Right lobe of liver (tissue), 6 donors: Measurements from ENCODE around the gene MRC2. TPM values are rescaled to one million over a fixed set of nuclear protein-coding genes. Genes with fewer than 3 reads are reported as not detected.

ENCODE experiments used
- ATAC-seq, 4 donors: fragments of 200-7000 bp; cut with Tn5 transposase; one replicate each; pipeline ENCODE4 v1.9.1; 2020; ENCODE audit warnings: mild to moderate bottlenecking in 4 of 4, moderate library complexity in 4 of 4
- DNase-seq, 3 donors: peaks; one replicate each; pipeline ENCODE4 v3.0.0-alpha.2; 2020
- H3K27ac ChIP-seq, 3 donors: fragments of 200-600 bp; one replicate each; pipeline ENCODE4 v1.8.0; 2022
- H3K27me3 ChIP-seq, 2 donors: fragments of 200-600 bp; one replicate each; pipeline ENCODE4 v1.8.0; 2022
- H3K36me3 ChIP-seq, 4 donors: fragments of 200-600 bp; sonication (generic) in 1 of 4; one replicate each; pipeline versions ENCODE4 v1.5.1 to v1.8.0; 2017 to 2022; ENCODE audit warnings: control low read depth in 1 of 4
- H3K4me1 ChIP-seq, 4 donors: fragments of 200-600 bp; sonication (generic) in 1 of 4; one replicate each; pipeline versions ENCODE4 v1.5.1 to v1.8.0; 2017 to 2022; ENCODE audit warnings: control low read depth in 1 of 4
- H3K4me3 ChIP-seq, 3 donors: fragments of 200-600 bp; one replicate each; pipeline ENCODE4 v1.8.0; 2022
- H3K9me3 ChIP-seq, 4 donors: fragments of 200-600 bp; sonication (generic) in 1 of 4; one replicate each; pipeline versions ENCODE4 v1.5.1 to v1.8.0; 2017 to 2022; ENCODE audit warnings: control low read depth in 1 of 4
- POLR2A ChIP-seq: fragments of 450-650 bp; IDR thresholded peaks from one replicate; pipeline ENCODE4 v1.6.1; 2017; ENCODE audit warnings: antibody characterized with exemption, mild to moderate bottlenecking
- WGBS: methylation state at CpG from one replicate; pipeline ENCODE4 v1.1.6; 2018; ENCODE audit warnings: low coverage, low lambda C conversion rate; ENCODE audit not compliant: insufficient coverage; ENCODE audit errors: missing lambda C conversion rate; 5-methylcytosine and 5-hydroxymethylcytosine counted together
- intact Hi-C, 2 donors: fragments of 100-400 bp; cut with DNase I; formaldehyde crosslinking; loops; one replicate each; pipeline versions ENCODE4 v1.11.2 to v1.14.1; 2022
- total RNA-seq, 6 experiments: library from RNA; depleted of rRNA in 2 of 6; stranded (reverse); fragments of >200 nt in 2 of 6; fragmentation: NEBNext Ultra II Directional in 3 of 6; extraction: Animal tissue kit (Norgen Biotek cat#: 25700) in 3 of 6; gene quantifications; one replicate each; pipeline versions ENCODE4 v1.1.0 to v1.2.4, GENCODE V29; 2016 to 2023
- TF ChIP-seq, protein P1 (sequence below), 4 donors: fragments of 200-600 bp in 3 of 4; fragments of 450-650 bp in 1 of 4; IDR thresholded peaks; one replicate each; pipeline versions ENCODE4 v1.5.1 to v1.8.0; 2016 to 2022; ENCODE audit warnings: antibody characterized with exemption in 4 of 4, mild to moderate bottlenecking in 2 of 4
- donor health status: DM: no; HTN: yes; CAD: no.
- donor health status: DM: no; HTN: no; CAD: no.
- donor health status: DM: no; HTN: no; CAD: no.
- donor health status: DM: no; HTN: yes; CAD: no.
- donor health status: DM: no; HTN: yes; CAD: no.

The MRC2 gene
- total RNA-seq, 6 experiments from 2014 or later, result 1.7 to 7.4 (median 3.8) TPM

GRCh38 chr17:62722625-62723024 lies 95.2 kb downstream of the MRC2 start:
- intact Hi-C loops, result no loop called here
- Histone ChIP-seq H3K4me3 (no peak overlapping the region), H3K4me1 (no peaks in the 10 kb centered on the region), H3K27me3 (no peaks in the 10 kb centered on the region), H3K36me3 (no peaks in the 10 kb centered on the region), H3K9me3 (no peaks in the 10 kb centered on the region), H3K27ac (no peak overlapping the region)
- 24% methylated on average over 1 of the region's 1 CpG for WGBS
- DNase-seq (no peak), ATAC-seq (no peak)
- TF ChIP-seq, protein P1, sequence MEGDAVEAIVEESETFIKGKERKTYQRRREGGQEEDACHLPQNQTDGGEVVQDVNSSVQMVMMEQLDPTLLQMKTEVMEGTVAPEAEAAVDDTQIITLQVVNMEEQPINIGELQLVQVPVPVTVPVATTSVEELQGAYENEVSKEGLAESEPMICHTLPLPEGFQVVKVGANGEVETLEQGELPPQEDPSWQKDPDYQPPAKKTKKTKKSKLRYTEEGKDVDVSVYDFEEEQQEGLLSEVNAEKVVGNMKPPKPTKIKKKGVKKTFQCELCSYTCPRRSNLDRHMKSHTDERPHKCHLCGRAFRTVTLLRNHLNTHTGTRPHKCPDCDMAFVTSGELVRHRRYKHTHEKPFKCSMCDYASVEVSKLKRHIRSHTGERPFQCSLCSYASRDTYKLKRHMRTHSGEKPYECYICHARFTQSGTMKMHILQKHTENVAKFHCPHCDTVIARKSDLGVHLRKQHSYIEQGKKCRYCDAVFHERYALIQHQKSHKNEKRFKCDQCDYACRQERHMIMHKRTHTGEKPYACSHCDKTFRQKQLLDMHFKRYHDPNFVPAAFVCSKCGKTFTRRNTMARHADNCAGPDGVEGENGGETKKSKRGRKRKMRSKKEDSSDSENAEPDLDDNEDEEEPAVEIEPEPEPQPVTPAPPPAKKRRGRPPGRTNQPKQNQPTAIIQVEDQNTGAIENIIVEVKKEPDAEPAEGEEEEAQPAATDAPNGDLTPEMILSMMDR (IDR thresholded peaks at IDR 0.05), result no peak
- no peak for TF ChIP-seq POLR2A

GRCh38 chr17:62723842-62724241 lies 96.4 kb downstream of the MRC2 start:
- Histone ChIP-seq H3K36me3 (no peaks in the 10 kb centered on the region), H3K9me3 (no peaks in the 10 kb centered on the region), H3K27ac (no peak overlapping the region), H3K4me1 (no peaks in the 10 kb centered on the region), H3K27me3 (peaks cover 0 to 5% of the 10 kb centered on the region in 2 donors), H3K4me3 (no peak overlapping the region)
- intact Hi-C loops, result no loop called here
- no peak for TF ChIP-seq POLR2A
- TF ChIP-seq, protein P1 (IDR thresholded peaks at IDR 0.05), result no peak
- ATAC-seq (no peak), DNase-seq (no peak)
- WGBS, result 37% methylated on average over 7 of the region's 7 CpGs

DNA sequence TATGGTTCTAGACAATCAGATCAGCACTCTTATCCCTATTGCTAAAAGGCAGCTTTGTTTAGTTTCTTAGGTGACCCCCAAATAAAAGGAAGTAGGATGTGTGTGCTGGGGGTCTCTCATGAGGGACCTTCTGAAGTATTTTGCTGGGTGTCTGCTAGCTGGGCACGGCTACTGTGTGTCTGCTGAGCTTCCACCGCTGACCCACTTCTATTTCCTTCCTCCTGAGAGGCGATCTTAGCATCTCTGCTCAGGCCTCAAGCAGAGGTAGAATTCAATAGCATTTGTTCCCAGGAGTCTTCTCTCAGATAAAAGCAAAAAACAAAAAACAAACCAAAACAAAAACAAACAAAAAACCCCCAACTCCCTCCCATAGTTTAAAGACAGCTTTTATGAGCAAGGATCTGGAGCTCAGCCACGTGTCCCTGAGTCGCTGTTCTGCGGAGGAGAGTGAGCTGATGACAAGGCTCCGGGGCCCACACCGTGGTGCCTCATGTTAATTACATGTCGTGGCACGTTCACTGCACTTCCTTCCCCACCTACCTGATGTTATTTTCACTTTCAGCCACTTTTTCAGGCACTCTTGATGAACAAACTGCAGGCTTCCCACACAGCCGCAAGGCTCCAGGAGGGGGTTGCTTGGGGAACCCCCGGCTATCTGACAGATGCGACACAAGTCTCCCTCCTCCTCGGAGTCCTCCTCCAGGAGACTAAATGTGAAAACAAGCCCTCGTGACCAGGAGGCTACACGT lies 97.1 kb downstream of the MRC2 start:
- ATAC-seq (peak; percentile 16 to 39 (median 26)), DNase-seq (no peak)
- no peaks in the 10 kb centered on the region for H3K4me1 ChIP-seq
- no peaks in the 10 kb centered on the region for H3K36me3 ChIP-seq
- no peak overlapping the region for H3K4me3 ChIP-seq
- no peak overlapping the region for H3K27ac ChIP-seq
- peaks cover 0 to 5% of the 10 kb centered on the region in 2 donors for H3K27me3 ChIP-seq
- WGBS, result 36% methylated on average over 16 of the region's 16 CpGs
- intact Hi-C loops, result no loop called here
- H3K9me3 ChIP-seq, result no peaks in the 10 kb centered on the region
- TF ChIP-seq, protein P1 (IDR thresholded peaks at IDR 0.05), result no peak
- TF ChIP-seq POLR2A, result no peak

GRCh38 chr17:62725791-62726249 lies 98.3 kb downstream of the MRC2 start:
- no peaks in the 10 kb centered on the region for H3K4me1 ChIP-seq
- H3K27me3 ChIP-seq, result peaks cover 0 to 5% of the 10 kb centered on the region in 2 donors
- DNase-seq, result no peak
- intact Hi-C loops, result no loop called here
- H3K27ac ChIP-seq, result no peak overlapping the region
- no peak for TF ChIP-seq POLR2A
- H3K9me3 ChIP-seq, result no peaks in the 10 kb centered on the region
- ATAC-seq, result peak in 1 of 4 donors; percentile 73
- H3K4me3 ChIP-seq, result no peak overlapping the region
- H3K36me3 ChIP-seq, result no peaks in the 10 kb centered on the region
- WGBS, result 22% methylated on average over 5 of the region's 5 CpGs

DNA sequence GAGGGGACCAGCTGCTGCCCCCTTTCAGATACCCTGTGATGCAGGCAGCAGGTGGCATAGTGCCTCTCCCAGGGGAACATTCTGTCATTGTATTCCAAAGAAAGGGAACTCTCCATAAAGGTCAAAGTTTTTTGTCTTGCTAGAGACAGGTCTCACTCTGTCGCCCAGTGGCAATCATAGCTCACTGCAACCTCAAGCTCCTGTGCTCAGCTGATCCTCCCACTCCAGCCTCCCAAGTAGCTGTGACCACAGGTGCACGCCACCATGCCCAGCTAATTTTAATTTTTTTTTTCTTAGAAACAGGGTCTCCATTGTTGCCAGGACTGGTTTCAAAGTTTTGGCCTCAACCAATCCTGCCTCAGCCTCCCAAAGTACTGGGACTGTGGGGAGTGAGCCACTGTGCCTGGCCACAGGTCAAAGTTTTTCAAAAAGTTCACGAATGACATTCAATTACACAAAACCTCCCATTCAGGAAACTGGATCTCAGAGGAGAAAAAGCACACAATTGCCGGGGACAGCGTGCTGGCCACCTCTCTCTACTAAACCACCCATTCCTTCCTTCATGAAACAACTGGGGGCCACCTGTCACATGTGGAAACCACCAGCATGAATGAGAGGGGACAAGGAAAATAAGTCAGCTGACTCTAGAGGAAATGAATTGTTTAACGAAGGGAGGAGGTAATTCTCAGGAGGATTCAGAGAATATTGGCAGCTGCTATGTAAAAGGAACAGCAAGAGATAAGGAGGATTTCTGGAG lies 100.6 kb downstream of the MRC2 start:
- no peaks in the 10 kb centered on the region for H3K36me3 ChIP-seq
- ATAC-seq, result no peak
- H3K4me1 ChIP-seq, result no peaks in the 10 kb centered on the region
- H3K4me3 ChIP-seq, result no peak overlapping the region
- H3K27ac ChIP-seq, result no peak overlapping the region
- no peaks in the 10 kb centered on the region for H3K9me3 ChIP-seq
- TF ChIP-seq, protein P1 (IDR thresholded peaks at IDR 0.05), result no peak
- no peak for TF ChIP-seq POLR2A
- intact Hi-C loops, result no loop called here
- whole genome bisulfite sequencing, result 68% methylated on average over 6 of the region's 6 CpGs
- no peak for DNase-seq
- peaks cover 0 to 5% of the 10 kb centered on the region in 2 donors for H3K27me3 ChIP-seq
